HG03175 (cell line): ENCODE measurements around the gene RAD1.
A peak's percentile ranks its signal among the peaks of the same experiment; 100 is the strongest.
"Not testable (repeated sequence)": the region's sequence is repeated elsewhere in the genome, so short reads cannot be mapped to it uniquely, and the experiment has no call there.

ENCODE experiments used
- ATAC-seq: cut with Tn5 transposase; IDR thresholded peaks from one replicate; pipeline ENCODE4 v1.9.1; 2021; ENCODE audit warnings: mild to moderate bottlenecking, moderate library complexity; ENCODE audit not compliant: unreplicated experiment

RAD1 gene

GRCh38 chr5:34915139-34915855, at the start of gene RAD1, which contains the start of gene BRIX1:
Gene RAD1, minus strand, starts transcription at chr5:34915504. Its CDS starts 612 bp downstream, at chr5:34914892.
Gene BRIX1, plus strand, starts transcription at chr5:34915711. Its CDS starts 28 bp downstream, at chr5:34915739.
- peak; percentile 98 for ATAC-seq

- peak; percentile 79 for ATAC-seq
These were observed 44.0 kb upstream of the RAD1 start for GRCh38 chr5:34959323-34959722.

GRCh38 chr5:34957857-34958690, 42.8 kb upstream of the RAD1 start:
- ATAC-seq, result peak; percentile 68

- ATAC-seq, result no peak
These were observed 42.0 kb upstream of the RAD1 start for GRCh38 chr5:34957321-34957720.

- no peak for ATAC-seq
These were observed 29.2 kb upstream of the RAD1 start for GRCh38 chr5:34944460-34945047.

GRCh38 chr5:34944044-34944443, 28.7 kb upstream of the RAD1 start:
- no peak for ATAC-seq

- ATAC-seq, result no peak
These were observed 26.6 kb upstream of the RAD1 start for GRCh38 chr5:34941936-34942335.

GRCh38 chr5:34932947-34933346, 17.6 kb upstream of the RAD1 start:
- ATAC-seq, result no peak

- no peak for ATAC-seq
These were observed 15.6 kb upstream of the RAD1 start for GRCh38 chr5:34930870-34931269.

GRCh38 chr5:34930462-34930844, 15.1 kb upstream of the RAD1 start:
- ATAC-seq, result no peak

- peak; percentile 82 for ATAC-seq
These were observed 14.6 kb upstream of the RAD1 start for GRCh38 chr5:34929720-34930461.

- ATAC-seq, result peak; percentile 88
These were observed 13.9 kb upstream of the RAD1 start, which contains the start of gene DNAJC21 for GRCh38 chr5:34929134-34929719. Gene DNAJC21, plus strand, starts transcription at chr5:34929559. Its CDS starts 261 bp downstream, at chr5:34929820.

- ATAC-seq, result no peak
These were observed 13.0 kb upstream of the RAD1 start for GRCh38 chr5:34928267-34928666.

GRCh38 chr5:34927785-34928184, 12.5 kb upstream of the RAD1 start:
- ATAC-seq, result no peak

GRCh38 chr5:34926318-34926888, 11.1 kb upstream of the RAD1 start:
- no peak for ATAC-seq

GRCh38 chr5:34924462-34924765, 9.1 kb upstream of the RAD1 start:
- no peak for ATAC-seq

- ATAC-seq, result peak; percentile 44
These were observed 8.6 kb upstream of the RAD1 start for GRCh38 chr5:34923694-34924461.

- ATAC-seq, result not testable (repeated sequence)
These were observed 8.0 kb upstream of the RAD1 start for GRCh38 chr5:34923256-34923655.

- ATAC-seq, result no peak
These were observed 3.8 kb upstream of the RAD1 start for GRCh38 chr5:34919077-34919476.

- ATAC-seq, result no peak
These were observed 2.7 kb upstream of the RAD1 start for GRCh38 chr5:34918025-34918424.
